HFFc6 (cell line): Measurements from ENCODE around the gene SF3B1. TPM values are rescaled to one million over a fixed set of nuclear protein-coding genes. Genes with fewer than 3 reads are reported as not detected.
"Not testable (repeated sequence)": the region's sequence is repeated elsewhere in the genome, so short reads cannot be mapped to it uniquely, and the experiment has no call there.

Experiments
- DNase-seq: peaks from one replicate; pipeline ENCODE4 v3.0.0-alpha.2; 2018
- H3K27ac Mint-ChIP-seq: 2 replicates; pipeline ENCODE4 v1.8.0; 2020; ENCODE audit warnings: mild to moderate bottlenecking, mixed read lengths
- H3K27me3 Mint-ChIP-seq: 2 replicates; pipeline ENCODE4 v1.8.0; 2021; ENCODE audit warnings: mild to moderate bottlenecking, moderate library complexity, mixed read lengths; ENCODE audit not compliant: insufficient read depth
- H3K36me3 Mint-ChIP-seq: 2 replicates; pipeline ENCODE4 v1.8.0; 2021; ENCODE audit warnings: low read depth, mixed read lengths
- H3K4me1 Mint-ChIP-seq: 2 replicates; pipeline ENCODE4 v1.8.0; 2020; ENCODE audit warnings: low read depth, mixed read lengths
- H3K4me3 Mint-ChIP-seq: 2 replicates; pipeline ENCODE4 v1.8.0; 2020; ENCODE audit warnings: mild to moderate bottlenecking, moderate library complexity, mixed read lengths
- H3K9me3 Mint-ChIP-seq: 2 replicates; pipeline ENCODE4 v1.8.0; 2020; ENCODE audit warnings: mild to moderate bottlenecking, mixed read lengths
- total RNA-seq, 6 experiments: library from RNA; stranded (reverse); fragmentation: NEBNext Ultra II Directional; extraction: Animal tissue kit (Norgen Biotek cat#: 25700); gene quantifications; 2 replicates in 1 of 6; 3 replicates in 5 of 6; pipeline ENCODE4 v1.2.3, GENCODE V29; 2021
- TF ChIP-seq, protein P1 (sequence below): fragments of 200-600 bp; sonication (generic); IDR thresholded peaks from 2 replicates; pipeline ENCODE4 v1.5.0; 2021; ENCODE audit warnings: antibody characterized with exemption, mild to moderate bottlenecking

The SF3B1 gene
- total RNA-seq, 6 experiments from 2014 or later = 158 to 189 (median 175) TPM

DNA sequence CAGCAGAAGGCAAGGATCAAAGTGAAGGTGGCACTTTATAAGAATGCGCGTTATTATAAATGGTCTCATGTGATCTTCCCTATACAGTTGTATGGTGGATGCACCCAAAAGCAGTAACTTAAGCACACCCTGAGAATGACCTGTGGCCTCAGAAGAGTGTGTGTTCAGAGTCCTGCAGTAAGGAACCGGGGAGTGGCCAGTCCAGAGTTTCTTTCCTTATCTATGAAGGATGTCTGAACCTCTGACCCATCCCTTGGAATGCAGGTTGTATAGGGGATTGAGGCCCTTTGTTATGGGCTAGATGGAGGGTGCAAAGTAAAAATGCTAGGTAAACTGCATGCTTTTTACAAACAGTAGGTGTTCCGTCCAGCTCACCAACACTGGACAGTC lies 80.7 kb downstream of the SF3B1 start:
- TF ChIP-seq, protein P1, sequence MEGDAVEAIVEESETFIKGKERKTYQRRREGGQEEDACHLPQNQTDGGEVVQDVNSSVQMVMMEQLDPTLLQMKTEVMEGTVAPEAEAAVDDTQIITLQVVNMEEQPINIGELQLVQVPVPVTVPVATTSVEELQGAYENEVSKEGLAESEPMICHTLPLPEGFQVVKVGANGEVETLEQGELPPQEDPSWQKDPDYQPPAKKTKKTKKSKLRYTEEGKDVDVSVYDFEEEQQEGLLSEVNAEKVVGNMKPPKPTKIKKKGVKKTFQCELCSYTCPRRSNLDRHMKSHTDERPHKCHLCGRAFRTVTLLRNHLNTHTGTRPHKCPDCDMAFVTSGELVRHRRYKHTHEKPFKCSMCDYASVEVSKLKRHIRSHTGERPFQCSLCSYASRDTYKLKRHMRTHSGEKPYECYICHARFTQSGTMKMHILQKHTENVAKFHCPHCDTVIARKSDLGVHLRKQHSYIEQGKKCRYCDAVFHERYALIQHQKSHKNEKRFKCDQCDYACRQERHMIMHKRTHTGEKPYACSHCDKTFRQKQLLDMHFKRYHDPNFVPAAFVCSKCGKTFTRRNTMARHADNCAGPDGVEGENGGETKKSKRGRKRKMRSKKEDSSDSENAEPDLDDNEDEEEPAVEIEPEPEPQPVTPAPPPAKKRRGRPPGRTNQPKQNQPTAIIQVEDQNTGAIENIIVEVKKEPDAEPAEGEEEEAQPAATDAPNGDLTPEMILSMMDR = no peak
- Mint-ChIP-seq H3K27ac (no peak overlapping the region), H3K4me3 (no peak overlapping the region), H3K9me3 (no peaks in the 10 kb centered on the region), H3K4me1 (peaks cover 21% of the 10 kb centered on the region), H3K27me3 (0 out of 2 replicates have a peak, but pooled peaks cover 2% of the 10 kb centered on the region), H3K36me3 (peaks cover 9% of the 10 kb centered on the region; the same call in 1 of the 2 replicates)
- DNase-seq = no peak

DNA sequence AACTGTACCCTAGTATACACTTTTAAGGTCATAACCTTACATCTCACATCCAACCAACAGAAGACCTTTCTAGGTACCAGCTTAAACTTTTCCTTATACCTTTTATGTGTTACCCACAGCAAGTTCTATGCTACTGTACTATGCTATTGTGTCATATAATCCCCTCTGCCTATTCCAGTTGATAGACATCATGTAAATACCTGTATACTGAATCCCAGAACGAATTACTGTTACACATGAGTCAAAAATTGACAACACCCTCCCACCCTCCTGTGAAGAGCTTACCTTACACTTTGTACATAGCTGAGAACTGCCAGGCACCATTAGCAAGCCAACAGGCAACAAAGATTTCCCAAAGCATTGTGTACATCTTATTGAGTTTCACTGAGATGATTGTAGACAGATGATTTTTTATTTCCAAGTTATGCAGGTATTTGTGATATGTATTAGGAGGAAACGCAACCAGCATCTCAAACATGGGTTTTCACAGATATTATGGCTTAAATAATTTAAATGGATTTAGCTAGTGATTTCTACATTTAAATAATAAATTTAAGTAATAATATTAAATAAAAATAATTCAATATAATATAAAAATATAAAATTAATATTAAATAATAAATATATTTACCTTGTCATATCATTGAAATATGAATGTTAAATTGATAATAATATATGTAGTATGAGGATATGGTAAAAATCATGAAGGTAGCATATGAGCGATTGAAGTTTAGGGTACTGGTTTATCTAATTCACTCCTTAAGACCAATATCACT lies 81.2 kb downstream of the SF3B1 start:
- Mint-ChIP-seq H3K36me3 (peaks cover 9% of the 10 kb centered on the region; the same call in 1 of the 2 replicates), H3K4me3 (no peak overlapping the region), H3K4me1 (peaks cover 15% of the 10 kb centered on the region), H3K27me3 (0 out of 2 replicates have a peak, but pooled peaks cover 2% of the 10 kb centered on the region), H3K9me3 (no peaks in the 10 kb centered on the region), H3K27ac (no peak overlapping the region)
- TF ChIP-seq, protein P1 = no peak
- DNase-seq = no peak

DNA sequence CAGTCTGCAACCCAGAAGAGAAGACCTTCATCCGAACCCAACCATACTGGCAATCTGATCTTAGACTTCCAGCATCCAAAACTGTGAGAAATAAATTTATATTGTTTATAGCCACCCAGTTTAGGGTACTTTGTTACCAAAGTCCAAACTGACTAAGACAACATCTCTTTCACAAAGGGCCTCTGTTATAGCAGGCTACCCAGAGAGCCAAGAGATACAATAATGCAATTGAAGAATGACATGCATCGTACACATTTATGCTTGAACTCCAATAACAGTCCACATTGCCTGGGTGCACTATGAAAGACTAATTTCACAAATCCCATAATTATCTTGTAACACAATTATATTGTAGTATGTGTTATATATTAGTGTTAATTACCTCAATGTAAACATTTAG lies 85.1 kb downstream of the SF3B1 start:
- Mint-ChIP-seq H3K27ac (no peak overlapping the region), H3K4me3 (no peak overlapping the region), H3K9me3 (no peaks in the 10 kb centered on the region), H3K27me3 (peaks cover 2% of the 10 kb centered on the region), H3K36me3 (peaks cover 9% of the 10 kb centered on the region; the same call in 1 of the 2 replicates), H3K4me1 (peaks cover 20% of the 10 kb centered on the region)
- DNase-seq = no peak
- TF ChIP-seq, protein P1 = no peak

DNA sequence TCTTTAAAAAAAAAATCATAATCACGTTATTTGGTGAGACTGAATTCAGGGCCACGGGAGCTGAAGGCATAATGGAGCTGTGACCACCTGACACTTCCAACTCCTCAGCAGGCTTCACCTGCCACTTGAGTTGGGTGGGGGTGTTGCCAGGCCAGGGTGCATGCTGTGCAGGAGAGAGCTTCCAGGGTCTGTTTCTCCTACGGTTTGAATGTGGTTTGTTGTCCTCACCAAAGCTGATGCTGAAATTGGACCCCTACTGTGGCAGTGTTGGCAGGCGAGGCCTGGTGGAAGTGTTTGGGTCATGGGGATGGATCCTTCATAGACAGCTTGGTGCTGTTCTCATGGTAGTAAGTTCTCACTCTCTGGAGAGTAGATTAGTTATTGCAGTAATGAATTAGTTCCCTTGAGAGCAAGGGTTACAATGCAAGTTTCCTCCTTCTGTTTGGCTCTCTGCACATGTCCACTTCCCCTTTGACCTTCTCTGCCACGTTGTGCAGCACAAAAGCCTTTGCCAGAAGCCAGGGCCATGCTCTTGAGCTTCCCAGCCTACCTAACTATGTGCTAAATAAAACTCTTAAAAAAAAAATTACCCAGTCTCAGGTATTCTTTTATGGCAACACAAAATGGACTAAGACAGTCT lies 86.0 kb downstream of the SF3B1 start:
- TF ChIP-seq, protein P1 = no peak
- H3K27ac Mint-ChIP-seq = no peak overlapping the region
- no peaks in the 10 kb centered on the region for H3K9me3 Mint-ChIP-seq
- DNase-seq = no peak
- H3K27me3 Mint-ChIP-seq = no peaks in the 10 kb centered on the region; the same call in none of the 2 replicates
- H3K4me1 Mint-ChIP-seq = peaks cover 20% of the 10 kb centered on the region
- H3K36me3 Mint-ChIP-seq = peaks cover 9% of the 10 kb centered on the region; the same call in 1 of the 2 replicates
- no peak overlapping the region for H3K4me3 Mint-ChIP-seq

DNA sequence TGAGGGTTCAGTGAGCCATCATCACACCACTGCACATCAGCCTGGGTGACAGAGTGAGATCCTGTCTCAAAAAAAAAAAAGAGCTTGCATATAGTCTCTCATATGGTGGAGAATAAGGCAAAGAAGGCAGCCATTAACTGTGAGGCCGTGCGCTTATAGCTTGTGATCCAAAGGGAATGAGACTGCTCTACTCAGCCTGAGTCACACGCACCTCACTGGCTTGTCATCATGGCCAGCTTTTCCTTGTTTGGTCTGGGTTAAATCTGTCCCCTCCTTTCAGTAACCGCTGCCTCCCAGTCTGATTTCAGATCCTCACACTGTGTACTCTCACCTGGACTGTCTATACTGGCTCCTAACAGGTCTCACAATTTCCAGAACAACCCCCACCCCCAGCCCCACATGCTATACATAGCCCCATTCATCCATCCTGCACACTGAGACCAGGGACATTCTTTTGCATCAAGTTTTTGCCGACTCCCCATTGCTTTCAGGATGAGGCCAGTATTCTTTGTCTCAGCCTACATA lies 88.9 kb downstream of the SF3B1 start:
- peaks cover 6% of the 10 kb centered on the region; the same call in 1 of the 2 replicates for H3K36me3 Mint-ChIP-seq
- TF ChIP-seq, protein P1 = no peak
- DNase-seq = no peak
- peaks cover 2% of the 10 kb centered on the region for H3K27me3 Mint-ChIP-seq
- H3K27ac Mint-ChIP-seq = no peak overlapping the region
- peaks cover 14% of the 10 kb centered on the region for H3K4me1 Mint-ChIP-seq
- H3K9me3 Mint-ChIP-seq = no peaks in the 10 kb centered on the region
- H3K4me3 Mint-ChIP-seq = no peak overlapping the region

DNA sequence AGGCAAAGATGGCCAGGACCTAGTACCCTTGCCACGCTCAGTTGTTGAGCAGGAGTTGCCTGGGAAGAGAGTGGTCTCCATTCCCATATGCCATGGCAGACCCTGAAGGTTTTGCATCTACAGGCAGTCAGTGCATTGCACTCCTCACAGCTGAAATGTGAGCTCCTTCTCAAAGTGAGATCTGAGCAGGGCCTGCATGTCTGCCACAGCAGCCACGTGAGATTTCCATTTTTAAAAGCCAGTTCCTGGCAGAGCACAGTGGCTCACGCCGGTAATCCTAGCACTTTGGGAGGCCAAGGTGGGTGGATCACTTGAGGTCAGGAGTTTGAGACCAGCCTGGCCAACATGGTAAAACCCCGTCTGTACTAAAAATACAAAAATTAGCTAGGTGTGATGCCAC lies 90.9 kb downstream of the SF3B1 start:
- not testable (repeated sequence) for H3K27me3 Mint-ChIP-seq, H3K36me3 Mint-ChIP-seq, DNase-seq, H3K27ac Mint-ChIP-seq, H3K9me3 Mint-ChIP-seq, H3K4me3 Mint-ChIP-seq
- peaks cover 13% of the 10 kb centered on the region for H3K4me1 Mint-ChIP-seq
